Endodermal cell (in vitro differentiated cells): ENCODE results near the gene RNLS. TPM values are rescaled to one million over a fixed set of nuclear protein-coding genes. Genes with fewer than 3 reads are reported as not detected.

Source experiments
- DNase-seq: peaks from one replicate; pipeline ENCODE4 v3.0.0-alpha.2; 2017
- H3K27ac ChIP-seq: 2 replicates; pipeline ENCODE4 v1.5.1; 2013; ENCODE audit warnings: mild to moderate bottlenecking, low read depth, low read length, moderate library complexity
- H3K27me3 ChIP-seq: 2 replicates; pipeline ENCODE4 v1.6.1; 2013; ENCODE audit warnings: mild to moderate bottlenecking, low read length, moderate library complexity; ENCODE audit not compliant: insufficient read depth, control insufficient read depth, poor library complexity, severe bottlenecking
- H3K36me3 ChIP-seq: 2 replicates; pipeline ENCODE4 v1.7.0; 2013; ENCODE audit warnings: mild to moderate bottlenecking, low read length, moderate library complexity; ENCODE audit not compliant: control insufficient read depth, insufficient read depth
- H3K4me1 ChIP-seq: one replicate; pipeline ENCODE4 v1.7.0; 2013; ENCODE audit warnings: low read length; ENCODE audit not compliant: control insufficient read depth, insufficient read depth
- H3K4me3 ChIP-seq: 2 replicates; pipeline ENCODE4 v1.5.1; 2013; ENCODE audit warnings: mild to moderate bottlenecking, low read length, moderate library complexity
- H3K9ac ChIP-seq: 2 replicates; pipeline ENCODE4 v1.6.1; 2013; ENCODE audit warnings: mild to moderate bottlenecking, low read length, moderate library complexity; ENCODE audit not compliant: poor library complexity, severe bottlenecking; ENCODE audit errors: extremely low read depth
- H3K9me3 ChIP-seq: 2 replicates; pipeline ENCODE4 v1.6.1; 2013; ENCODE audit warnings: mild to moderate bottlenecking, low read length, moderate library complexity; ENCODE audit not compliant: control insufficient read depth
- H3K27ac Mint-ChIP-seq: 2 replicates; pipeline ENCODE4 v1.8.0; 2020; ENCODE audit warnings: mixed read lengths
- H3K27me3 Mint-ChIP-seq: 2 replicates; pipeline ENCODE4 v1.8.0; 2021; ENCODE audit warnings: mild to moderate bottlenecking, mixed read lengths; ENCODE audit not compliant: insufficient read depth
- H3K36me3 Mint-ChIP-seq: 2 replicates; pipeline ENCODE4 v1.8.0; 2020; ENCODE audit warnings: low read depth, mixed read lengths
- H3K4me1 Mint-ChIP-seq: 2 replicates; pipeline ENCODE4 v1.8.0; 2020; ENCODE audit warnings: mixed read lengths
- H3K4me3 Mint-ChIP-seq: 2 replicates; pipeline ENCODE4 v1.8.0; 2020; ENCODE audit warnings: mild to moderate bottlenecking, moderate library complexity, mixed read lengths
- H3K9me3 Mint-ChIP-seq: 2 replicates; pipeline ENCODE4 v1.8.0; 2020; ENCODE audit warnings: mild to moderate bottlenecking, mixed read lengths
- WGBS, 2 experiments: methylation state at CpG; one replicate each; pipeline versions ENCODE4 v1.1.5 to v1.1.7; 2013; ENCODE audit warnings: missing lambda C conversion rate in 2 of 2, mixed read lengths in 1 of 2; ENCODE audit not compliant: insufficient coverage in 1 of 2, insufficient read length in 1 of 2; 5-methylcytosine and 5-hydroxymethylcytosine counted together
- total RNA-seq, 2 donors: library from RNA; stranded (reverse); fragmentation: NEBNext Ultra II Directional in 1 of 2; extraction: Animal tissue kit (Norgen Biotek cat#: 25700) in 1 of 2; gene quantifications; 2 replicates in 1 of 2; 3 replicates in 1 of 2; pipeline ENCODE4 v1.2.1, GENCODE V29; 2021
- TF ChIP-seq, protein P1 (sequence below): fragments of 200-600 bp; sonication (generic); conservative IDR thresholded peaks from 2 replicates; pipeline ENCODE4 v1.5.0; 2021; ENCODE audit warnings: antibody characterized with exemption, mild to moderate bottlenecking

RNLS gene
- total RNA-seq, 2 donors from 2014 or later, result 10.1 to 12.3 TPM

DNA sequence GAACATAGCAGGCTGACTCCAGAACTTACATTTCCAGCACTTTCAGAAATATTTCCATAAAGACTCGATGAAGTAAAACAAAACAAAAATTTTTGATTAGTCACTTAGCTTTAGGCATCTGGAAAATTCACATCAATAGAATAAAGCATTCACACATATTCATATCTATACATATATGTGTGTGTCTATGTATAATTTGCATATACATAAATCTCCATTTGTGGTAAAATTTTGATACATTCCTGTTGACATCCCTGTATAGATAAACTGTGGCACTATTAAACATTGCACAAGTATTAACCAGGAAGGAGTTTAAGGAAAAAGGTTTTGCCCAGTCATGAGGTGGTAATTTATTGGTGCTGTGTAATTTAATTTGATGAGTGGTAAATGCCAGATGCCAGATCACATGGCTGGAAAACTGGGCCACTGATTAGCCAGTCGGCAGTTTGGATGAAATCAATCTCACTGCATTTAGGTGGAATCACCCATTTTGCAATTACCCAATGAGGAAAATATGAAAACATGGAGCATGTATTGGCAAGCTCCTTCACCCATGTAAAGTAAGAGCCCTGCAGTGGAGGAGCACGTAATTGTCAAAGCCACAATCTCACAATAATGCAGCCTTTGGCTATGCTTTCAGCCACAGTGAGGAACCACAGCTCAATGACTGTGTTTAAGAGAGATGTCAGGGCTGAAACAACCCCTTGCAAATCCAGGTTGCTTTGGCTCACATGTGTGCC, 294.6 kb downstream of the RNLS start:
- no peaks in the 10 kb centered on the region for H3K4me1 ChIP-seq
- H3K36me3 Mint-ChIP-seq, result no peaks in the 10 kb centered on the region
- H3K4me1 Mint-ChIP-seq, result no peaks in the 10 kb centered on the region
- H3K4me3 ChIP-seq, result no peak overlapping the region
- H3K27me3 ChIP-seq, result no peaks in the 10 kb centered on the region
- TF ChIP-seq, protein P1, sequence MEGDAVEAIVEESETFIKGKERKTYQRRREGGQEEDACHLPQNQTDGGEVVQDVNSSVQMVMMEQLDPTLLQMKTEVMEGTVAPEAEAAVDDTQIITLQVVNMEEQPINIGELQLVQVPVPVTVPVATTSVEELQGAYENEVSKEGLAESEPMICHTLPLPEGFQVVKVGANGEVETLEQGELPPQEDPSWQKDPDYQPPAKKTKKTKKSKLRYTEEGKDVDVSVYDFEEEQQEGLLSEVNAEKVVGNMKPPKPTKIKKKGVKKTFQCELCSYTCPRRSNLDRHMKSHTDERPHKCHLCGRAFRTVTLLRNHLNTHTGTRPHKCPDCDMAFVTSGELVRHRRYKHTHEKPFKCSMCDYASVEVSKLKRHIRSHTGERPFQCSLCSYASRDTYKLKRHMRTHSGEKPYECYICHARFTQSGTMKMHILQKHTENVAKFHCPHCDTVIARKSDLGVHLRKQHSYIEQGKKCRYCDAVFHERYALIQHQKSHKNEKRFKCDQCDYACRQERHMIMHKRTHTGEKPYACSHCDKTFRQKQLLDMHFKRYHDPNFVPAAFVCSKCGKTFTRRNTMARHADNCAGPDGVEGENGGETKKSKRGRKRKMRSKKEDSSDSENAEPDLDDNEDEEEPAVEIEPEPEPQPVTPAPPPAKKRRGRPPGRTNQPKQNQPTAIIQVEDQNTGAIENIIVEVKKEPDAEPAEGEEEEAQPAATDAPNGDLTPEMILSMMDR, result no peak
- H3K9me3 Mint-ChIP-seq, result no peaks in the 10 kb centered on the region
- H3K27me3 Mint-ChIP-seq, result no peaks in the 10 kb centered on the region
- H3K9me3 ChIP-seq, result no peaks in the 10 kb centered on the region
- DNase-seq, result no peak
- no peak overlapping the region for H3K4me3 Mint-ChIP-seq
- WGBS, 2 experiments, result 89 to 94% methylated on average over 2 to 3 of the region's 3 CpGs
- no peak overlapping the region for H3K27ac ChIP-seq
- H3K9ac ChIP-seq, result no peak overlapping the region
- no peaks in the 10 kb centered on the region for H3K36me3 ChIP-seq
- H3K27ac Mint-ChIP-seq, result no peak overlapping the region

DNA sequence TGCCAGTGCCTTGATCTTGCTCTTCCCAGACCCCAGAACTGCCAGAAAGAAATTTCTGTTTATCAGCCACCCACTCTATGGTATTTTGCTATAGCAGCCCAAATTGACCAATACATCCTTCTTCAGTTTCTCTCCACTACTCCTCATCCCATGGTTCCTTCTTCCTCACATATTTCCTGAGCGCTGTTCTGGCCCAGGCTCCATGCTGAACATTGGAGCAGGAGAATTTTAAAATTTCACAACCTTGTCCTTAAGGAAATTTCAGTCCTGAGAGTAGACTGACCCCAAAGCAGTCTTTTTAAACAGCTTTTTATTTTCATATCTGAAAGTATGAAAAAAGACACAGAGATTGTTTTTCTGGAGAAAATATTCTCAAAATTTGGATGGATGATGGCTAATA, 297.1 kb downstream of the RNLS start:
- TF ChIP-seq, protein P1, result no peak
- H3K4me3 Mint-ChIP-seq, result no peak overlapping the region

DNA sequence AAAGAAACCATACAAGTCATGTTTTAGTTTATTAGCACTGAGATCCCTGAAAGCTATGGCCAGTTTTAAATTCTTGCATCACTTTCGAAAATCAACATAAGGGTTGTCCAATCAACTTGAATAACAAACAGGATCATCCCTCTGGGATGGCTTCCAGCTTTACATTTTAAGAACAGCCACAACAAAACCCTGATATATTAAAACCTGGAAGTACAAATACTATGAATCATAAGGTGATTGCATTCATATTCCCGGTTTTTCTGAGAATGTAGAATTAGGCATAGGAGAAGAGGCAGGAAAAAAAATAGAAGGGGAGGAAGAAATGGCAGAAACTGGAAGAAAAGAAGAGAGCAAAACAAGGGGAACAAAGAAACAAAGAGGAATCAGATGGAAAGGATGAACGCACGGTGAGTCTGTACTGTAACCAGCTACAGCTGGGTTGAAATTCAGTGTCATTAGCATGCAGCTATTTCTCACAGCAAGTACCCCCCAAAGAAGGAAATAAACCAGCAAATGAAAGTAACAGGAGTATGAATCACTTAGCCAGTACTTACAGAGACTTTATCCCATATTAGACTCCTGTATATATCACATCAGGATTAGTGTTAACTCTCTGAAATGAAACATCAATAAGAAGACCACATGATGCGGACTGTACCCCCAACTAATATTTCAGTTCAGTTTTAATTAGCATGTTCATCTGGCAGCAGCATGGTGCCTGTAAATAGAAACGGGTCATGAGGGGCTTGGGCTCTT, 301.3 kb downstream of the RNLS start:
- no peaks in the 10 kb centered on the region for H3K4me1 ChIP-seq
- no peak for DNase-seq
- no peak overlapping the region for H3K9ac ChIP-seq
- Mint-ChIP-seq H3K4me3 (no peak overlapping the region), H3K36me3 (no peaks in the 10 kb centered on the region), H3K9me3 (no peaks in the 10 kb centered on the region), H3K27ac (no peak overlapping the region), H3K4me1 (peaks cover 32% of the 10 kb centered on the region), H3K27me3 (no peaks in the 10 kb centered on the region)
- H3K27me3 ChIP-seq, result no peaks in the 10 kb centered on the region
- H3K4me3 ChIP-seq, result no peak overlapping the region
- no peak overlapping the region for H3K27ac ChIP-seq
- WGBS, 2 experiments, result 88 to 90% methylated on average over 5 to 6 of the region's 6 CpGs
- H3K9me3 ChIP-seq, result no peaks in the 10 kb centered on the region
- no peaks in the 10 kb centered on the region for H3K36me3 ChIP-seq
- TF ChIP-seq, protein P1, result no peak

More for the DNA sequence above, 297.1 kb downstream of the RNLS start:
- no peak overlapping the region for H3K9ac ChIP-seq
- Mint-ChIP-seq H3K36me3 (no peaks in the 10 kb centered on the region), H3K27me3 (no peaks in the 10 kb centered on the region), H3K9me3 (no peaks in the 10 kb centered on the region), H3K27ac (no peak overlapping the region), H3K4me1 (peaks cover 12% of the 10 kb centered on the region)
- H3K4me3 ChIP-seq, result no peak overlapping the region
- no peaks in the 10 kb centered on the region for H3K9me3 ChIP-seq
- WGBS, 2 experiments, result 89 to 100% methylated on average over 1 of the region's 1 CpG
- H3K27me3 ChIP-seq, result no peaks in the 10 kb centered on the region
- DNase-seq, result no peak
- no peak overlapping the region for H3K27ac ChIP-seq
- H3K36me3 ChIP-seq, result no peaks in the 10 kb centered on the region
- H3K4me1 ChIP-seq, result no peaks in the 10 kb centered on the region
